Measurements from ENCODE around the gene PLCB1.

Gene PLCB1

GRCh38 chr20:8303651-8304050 lies 171.6 kb downstream of the PLCB1 start:
- no peak overlapping the region for H3K4me3 ChIP-seq (ENCODE audit: low read depth in 1 of 2, low read length in 1 of 2)
- no peaks in the 10 kb centered on the region for H3K27me3 ChIP-seq
- no peaks in the 10 kb centered on the region for H3K9me3 ChIP-seq
- H3K4me1 ChIP-seq (ENCODE audit: control insufficient read depth in 1 of 2, insufficient read depth in 1 of 2, low read depth in 1 of 2, low read length in 1 of 2) = peaks cover 0 to 6% of the 10 kb centered on the region in 2 experiments
- H3K27ac ChIP-seq = no peak overlapping the region
- H3K36me3 ChIP-seq = no peaks in the 10 kb centered on the region
- TF ChIP-seq, protein P1, sequence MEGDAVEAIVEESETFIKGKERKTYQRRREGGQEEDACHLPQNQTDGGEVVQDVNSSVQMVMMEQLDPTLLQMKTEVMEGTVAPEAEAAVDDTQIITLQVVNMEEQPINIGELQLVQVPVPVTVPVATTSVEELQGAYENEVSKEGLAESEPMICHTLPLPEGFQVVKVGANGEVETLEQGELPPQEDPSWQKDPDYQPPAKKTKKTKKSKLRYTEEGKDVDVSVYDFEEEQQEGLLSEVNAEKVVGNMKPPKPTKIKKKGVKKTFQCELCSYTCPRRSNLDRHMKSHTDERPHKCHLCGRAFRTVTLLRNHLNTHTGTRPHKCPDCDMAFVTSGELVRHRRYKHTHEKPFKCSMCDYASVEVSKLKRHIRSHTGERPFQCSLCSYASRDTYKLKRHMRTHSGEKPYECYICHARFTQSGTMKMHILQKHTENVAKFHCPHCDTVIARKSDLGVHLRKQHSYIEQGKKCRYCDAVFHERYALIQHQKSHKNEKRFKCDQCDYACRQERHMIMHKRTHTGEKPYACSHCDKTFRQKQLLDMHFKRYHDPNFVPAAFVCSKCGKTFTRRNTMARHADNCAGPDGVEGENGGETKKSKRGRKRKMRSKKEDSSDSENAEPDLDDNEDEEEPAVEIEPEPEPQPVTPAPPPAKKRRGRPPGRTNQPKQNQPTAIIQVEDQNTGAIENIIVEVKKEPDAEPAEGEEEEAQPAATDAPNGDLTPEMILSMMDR (IDR thresholded peaks at IDR 0.05) = no peak

- Histone ChIP-seq H3K27me3 (no peaks in the 10 kb centered on the region), H3K27ac (no peak overlapping the region), H3K4me3 (ENCODE audit: low read depth in 1 of 2, low read length in 1 of 2) (no peak overlapping the region), H3K4me1 (ENCODE audit: control insufficient read depth in 1 of 2, insufficient read depth in 1 of 2, low read depth in 1 of 2, low read length in 1 of 2) (peaks cover 0 to 6% of the 10 kb centered on the region in 2 experiments), H3K9me3 (no peaks in the 10 kb centered on the region), H3K36me3 (no peaks in the 10 kb centered on the region)
- TF ChIP-seq, protein P1 (IDR thresholded peaks at IDR 0.05) = no peak
These were observed 172.2 kb downstream of the PLCB1 start for GRCh38 chr20:8304124-8304816.

DNA sequence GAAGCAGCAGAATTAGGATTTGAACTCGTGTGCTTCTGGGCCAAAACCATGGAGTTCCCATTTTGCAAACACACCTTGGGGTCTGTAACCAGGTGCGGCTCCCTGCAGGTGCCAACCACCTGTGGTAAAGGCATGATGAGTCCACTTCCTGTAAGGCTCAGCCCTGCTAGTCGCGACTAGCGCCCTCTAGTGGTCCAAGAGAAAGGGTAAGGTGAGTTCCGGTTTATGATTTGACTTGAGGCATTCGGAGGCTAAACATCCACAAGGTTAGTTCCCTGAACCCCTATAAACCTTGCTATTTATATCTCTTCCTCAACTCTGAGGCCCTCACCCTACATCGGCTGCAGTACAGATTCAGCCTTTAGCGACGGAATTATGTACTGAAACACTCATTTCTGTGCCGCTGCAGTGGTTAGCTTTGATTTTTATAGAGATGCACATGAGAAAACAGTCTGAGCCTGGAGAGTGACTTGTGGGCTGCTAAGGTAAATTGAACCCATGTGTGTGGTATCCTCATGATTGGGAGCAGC lies 173.4 kb downstream of the PLCB1 start:
- no peaks in the 10 kb centered on the region for H3K9me3 ChIP-seq
- H3K4me1 ChIP-seq (ENCODE audit: control insufficient read depth in 1 of 2, insufficient read depth in 1 of 2, low read depth in 1 of 2, low read length in 1 of 2) = peaks cover 0 to 6% of the 10 kb centered on the region in 2 experiments
- no peaks in the 10 kb centered on the region for H3K36me3 ChIP-seq
- H3K27ac ChIP-seq = no peak overlapping the region
- TF ChIP-seq, protein P1 (IDR thresholded peaks at IDR 0.05) = peak; percentile 67
- no peak overlapping the region for H3K4me3 ChIP-seq (ENCODE audit: low read depth in 1 of 2, low read length in 1 of 2)
- H3K27me3 ChIP-seq = no peaks in the 10 kb centered on the region

DNA sequence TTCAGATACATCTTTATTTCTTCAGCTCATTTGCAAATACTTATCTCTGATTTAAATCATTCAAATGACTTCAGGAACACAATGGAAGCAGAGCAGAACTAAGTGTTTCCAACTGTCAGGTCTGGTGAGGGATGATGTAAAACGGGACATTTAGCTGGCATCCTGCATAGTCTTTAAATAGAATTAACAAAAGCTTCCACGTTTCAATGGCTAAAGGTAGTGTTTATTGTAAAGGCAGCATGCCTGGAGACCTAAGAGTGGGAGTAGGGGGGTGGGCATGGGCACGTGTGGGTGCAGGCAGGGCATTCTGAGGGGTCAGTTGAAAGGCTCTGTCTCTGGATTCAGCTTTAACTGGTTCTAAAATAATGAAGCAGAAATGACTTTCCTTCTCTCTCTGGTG lies 174.9 kb downstream of the PLCB1 start:
- H3K27me3 ChIP-seq = no peaks in the 10 kb centered on the region
- TF ChIP-seq, protein P1 (IDR thresholded peaks at IDR 0.05) = no peak
- no peak overlapping the region for H3K4me3 ChIP-seq (ENCODE audit: low read depth in 1 of 2, low read length in 1 of 2)
- H3K36me3 ChIP-seq = no peaks in the 10 kb centered on the region
- H3K27ac ChIP-seq = no peak overlapping the region
- peaks cover 0 to 6% of the 10 kb centered on the region in 2 experiments for H3K4me1 ChIP-seq (ENCODE audit: control insufficient read depth in 1 of 2, insufficient read depth in 1 of 2, low read depth in 1 of 2, low read length in 1 of 2)
- no peaks in the 10 kb centered on the region for H3K9me3 ChIP-seq

DNA sequence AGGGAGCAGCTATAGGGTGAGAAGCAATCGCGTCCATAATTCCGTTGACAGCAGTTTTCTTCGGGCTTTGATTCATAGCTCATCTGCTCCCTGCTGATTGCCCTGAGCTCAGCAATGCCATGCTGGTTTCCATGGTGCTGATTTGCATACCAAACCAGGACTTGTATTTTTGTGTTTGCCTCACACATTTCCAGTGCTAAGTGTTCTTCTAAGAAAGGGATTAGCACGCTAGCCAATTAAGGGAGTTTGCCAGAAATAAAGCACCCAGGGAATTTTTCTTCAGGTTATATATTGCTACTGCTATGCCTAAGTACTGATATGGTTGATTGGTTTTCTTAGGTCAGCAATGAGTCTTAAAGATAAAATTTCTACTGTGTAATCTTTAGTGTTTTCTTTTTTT lies 177.6 kb downstream of the PLCB1 start:
- Histone ChIP-seq H3K27me3 (no peaks in the 10 kb centered on the region), H3K4me1 (ENCODE audit: control insufficient read depth in 1 of 2, insufficient read depth in 1 of 2, low read depth in 1 of 2, low read length in 1 of 2) (peaks cover 0 to 6% of the 10 kb centered on the region in 2 experiments), H3K36me3 (no peaks in the 10 kb centered on the region), H3K9me3 (no peaks in the 10 kb centered on the region), H3K4me3 (ENCODE audit: low read depth in 1 of 2, low read length in 1 of 2) (no peak overlapping the region), H3K27ac (no peak overlapping the region)
- TF ChIP-seq, protein P1 (IDR thresholded peaks at IDR 0.05) = no peak

Data from neutrophil (primary cell).